GM23338 (cell line): ENCODE results near the gene SIGLEC7.

Source experiments
- CTCF ChIP-seq, 2 experiments: fragments of 200-600 bp in 1 of 2; sonication (generic) in 1 of 2; conservative IDR thresholded peaks; 2 replicates each; pipeline versions ENCODE4 v1.5.1 to v1.6.1; 2016 to 2017; ENCODE audit warnings: antibody characterized with exemption in 2 of 2, low read depth in 2 of 2, mild to moderate bottlenecking in 2 of 2, moderate library complexity in 1 of 2
- JUNB ChIP-seq: IDR thresholded peaks from one replicate; pipeline ENCODE4 v1.6.1; 2016; ENCODE audit warnings: antibody characterized with exemption; ENCODE audit not compliant: unreplicated experiment

GRCh38 chr19:51195616-51196015, 53.5 kb downstream of the SIGLEC7 start:
- TF ChIP-seq JUNB, result no peak
- TF ChIP-seq CTCF (conservative IDR thresholded peaks at IDR 0.05; ENCODE audit: low read depth in 2 of 2), result no peak
